ENCODE results near the gene ABI3. TPM values are rescaled to one million over a fixed set of nuclear protein-coding genes. Genes with fewer than 3 reads are reported as not detected.

The ABI3 gene
- total RNA-seq, 2 experiments from 2014 or later: 18.7 to 18.9 TPM

- DNase-seq: no peak
- Mint-ChIP-seq H3K4me3 (no peak overlapping the region), H3K27ac (no peak overlapping the region), H3K4me1 (ENCODE audit: low read depth) (no peaks in the 10 kb centered on the region), H3K27me3 (ENCODE audit: low read depth) (peaks cover under 1% of the 10 kb centered on the region), H3K9me3 (no peaks in the 10 kb centered on the region), H3K36me3 (ENCODE audit: low read depth) (no peaks in the 10 kb centered on the region)
- CTCF ChIA-PET: interaction anchor here (0.6 kb wide), 2 partner anchors 71 to 273 kb away, joined by 3 to 4 read pairs; no protein-coding TSS in a partner anchor
- intact Hi-C loops (cut with micrococcal nuclease): no loop called here
Measured at GRCh38 chr17:49241692-49242397, 31.3 kb downstream of the ABI3 start.

- intact Hi-C loops (cut with micrococcal nuclease): no loop called here
- CTCF ChIA-PET: no interaction called here
- peaks cover 4% of the 10 kb centered on the region for H3K27me3 Mint-ChIP-seq (ENCODE audit: low read depth)
Measured at GRCh38 chr17:49242813-49243212, 32.3 kb downstream of the ABI3 start.

GRCh38 chr17:49244839-49245238, 34.3 kb downstream of the ABI3 start:
- CTCF ChIA-PET: interaction anchor here (1.1 kb wide), 1 partner anchor 65 kb away, joined by 3 read pairs; no protein-coding TSS in a partner anchor
- no peaks in the 10 kb centered on the region for H3K9me3 Mint-ChIP-seq
- H3K36me3 Mint-ChIP-seq (ENCODE audit: low read depth): no peaks in the 10 kb centered on the region
- H3K27me3 Mint-ChIP-seq (ENCODE audit: low read depth): peaks cover 7% of the 10 kb centered on the region
- no peak overlapping the region for H3K4me3 Mint-ChIP-seq
- intact Hi-C loops (cut with micrococcal nuclease): no loop called here
- DNase-seq: no peak
- no peaks in the 10 kb centered on the region for H3K4me1 Mint-ChIP-seq (ENCODE audit: low read depth)
- H3K27ac Mint-ChIP-seq: no peak overlapping the region

More at GRCh38 chr17:49242813-49243212, 32.3 kb downstream of the ABI3 start:
- Mint-ChIP-seq H3K27ac (no peak overlapping the region), H3K36me3 (ENCODE audit: low read depth) (no peaks in the 10 kb centered on the region), H3K4me1 (ENCODE audit: low read depth) (no peaks in the 10 kb centered on the region), H3K4me3 (no peak overlapping the region), H3K9me3 (no peaks in the 10 kb centered on the region)
- no peak for DNase-seq

GRCh38 chr17:49247944-49248343, 37.4 kb downstream of the ABI3 start:
- Mint-ChIP-seq H3K4me1 (ENCODE audit: low read depth) (no peaks in the 10 kb centered on the region), H3K36me3 (ENCODE audit: low read depth) (no peaks in the 10 kb centered on the region), H3K27ac (no peak overlapping the region), H3K27me3 (ENCODE audit: low read depth) (peaks cover 7% of the 10 kb centered on the region), H3K4me3 (no peak overlapping the region), H3K9me3 (no peaks in the 10 kb centered on the region)
- intact Hi-C loops (cut with micrococcal nuclease): no loop called here
- CTCF ChIA-PET: no interaction called here
- no peak for DNase-seq

GRCh38 chr17:49249292-49249794, 38.8 kb downstream of the ABI3 start:
- intact Hi-C loops (cut with micrococcal nuclease): no loop called here
- Mint-ChIP-seq H3K4me1 (ENCODE audit: low read depth) (no peaks in the 10 kb centered on the region), H3K9me3 (no peaks in the 10 kb centered on the region), H3K4me3 (no peak overlapping the region), H3K36me3 (ENCODE audit: low read depth) (no peaks in the 10 kb centered on the region), H3K27ac (no peak overlapping the region), H3K27me3 (ENCODE audit: low read depth) (peaks cover 7% of the 10 kb centered on the region)
- CTCF ChIA-PET: interaction anchor here (0.7 kb wide), 1 partner anchor 102 kb away, joined by 8 read pairs; no protein-coding TSS in a partner anchor
- no peak for DNase-seq

- no peak for DNase-seq
- H3K27me3 Mint-ChIP-seq (ENCODE audit: low read depth): peaks cover 7% of the 10 kb centered on the region
- no peaks in the 10 kb centered on the region for H3K9me3 Mint-ChIP-seq
- H3K4me1 Mint-ChIP-seq (ENCODE audit: low read depth): no peaks in the 10 kb centered on the region
- H3K27ac Mint-ChIP-seq: no peak overlapping the region
- no peak overlapping the region for H3K4me3 Mint-ChIP-seq
- intact Hi-C loops (cut with micrococcal nuclease): no loop called here
- H3K36me3 Mint-ChIP-seq (ENCODE audit: low read depth): no peaks in the 10 kb centered on the region
- CTCF ChIA-PET: no interaction called here
Measured at GRCh38 chr17:49249890-49250522, 39.5 kb downstream of the ABI3 start.

GRCh38 chr17:49252148-49252695, 41.7 kb downstream of the ABI3 start:
- no peaks in the 10 kb centered on the region for H3K36me3 Mint-ChIP-seq (ENCODE audit: low read depth)
- no peaks in the 10 kb centered on the region for H3K9me3 Mint-ChIP-seq
- intact Hi-C loops (cut with micrococcal nuclease): no loop called here
- DNase-seq: no peak
- peaks cover 4% of the 10 kb centered on the region for H3K27me3 Mint-ChIP-seq (ENCODE audit: low read depth)
- no peaks in the 10 kb centered on the region for H3K4me1 Mint-ChIP-seq (ENCODE audit: low read depth)
- CTCF ChIA-PET: no interaction called here
- no peak overlapping the region for H3K4me3 Mint-ChIP-seq
- H3K27ac Mint-ChIP-seq: no peak overlapping the region

- CTCF ChIA-PET: interaction anchor here (0.6 to 1.2 kb wide), 2 partner anchors 74 to 93 kb away, joined by 4 to 5 read pairs; no protein-coding TSS in a partner anchor
Measured at GRCh38 chr17:49254066-49254465, 43.6 kb downstream of the ABI3 start.

GRCh38 chr17:49255125-49255524, 44.6 kb downstream of the ABI3 start:
- CTCF ChIA-PET: interaction anchor here (1.0 kb wide), 1 partner anchor 12 kb away, joined by 3 read pairs; no protein-coding TSS in a partner anchor

More at GRCh38 chr17:49254066-49254465, 43.6 kb downstream of the ABI3 start:
- no peak for DNase-seq
- no peaks in the 10 kb centered on the region for H3K9me3 Mint-ChIP-seq
- no peaks in the 10 kb centered on the region for H3K4me1 Mint-ChIP-seq (ENCODE audit: low read depth)
- intact Hi-C loops (cut with micrococcal nuclease): no loop called here
- H3K27me3 Mint-ChIP-seq (ENCODE audit: low read depth): no peaks in the 10 kb centered on the region
- H3K27ac Mint-ChIP-seq: no peak overlapping the region
- H3K4me3 Mint-ChIP-seq: no peak overlapping the region
- no peaks in the 10 kb centered on the region for H3K36me3 Mint-ChIP-seq (ENCODE audit: low read depth)

GRCh38 chr17:49258394-49258793, 47.9 kb downstream of the ABI3 start:
- no peak overlapping the region for H3K27ac Mint-ChIP-seq
- intact Hi-C loops (cut with micrococcal nuclease): no loop called here
- CTCF ChIA-PET: interaction anchor here (0.6 to 3.3 kb wide), 6 partner anchors 31 to 440 kb away, joined by 3 to 9 read pairs (median 3); no protein-coding TSS in a partner anchor
- H3K27me3 Mint-ChIP-seq (ENCODE audit: low read depth): no peaks in the 10 kb centered on the region
- no peak for DNase-seq
- no peaks in the 10 kb centered on the region for H3K36me3 Mint-ChIP-seq (ENCODE audit: low read depth)
- no peak overlapping the region for H3K4me3 Mint-ChIP-seq
- peaks cover 13% of the 10 kb centered on the region for H3K4me1 Mint-ChIP-seq (ENCODE audit: low read depth)
- H3K9me3 Mint-ChIP-seq: no peaks in the 10 kb centered on the region

More at GRCh38 chr17:49255125-49255524, 44.6 kb downstream of the ABI3 start:
- intact Hi-C loops (cut with micrococcal nuclease): no loop called here
- Mint-ChIP-seq H3K4me1 (ENCODE audit: low read depth) (peaks cover 8% of the 10 kb centered on the region), H3K27ac (no peak overlapping the region), H3K4me3 (no peak overlapping the region), H3K36me3 (ENCODE audit: low read depth) (no peaks in the 10 kb centered on the region), H3K9me3 (no peaks in the 10 kb centered on the region), H3K27me3 (ENCODE audit: low read depth) (no peaks in the 10 kb centered on the region)
- DNase-seq: no peak

GRCh38 chr17:49259663-49260010, 49.1 kb downstream of the ABI3 start:
- Mint-ChIP-seq H3K36me3 (ENCODE audit: low read depth) (no peaks in the 10 kb centered on the region), H3K4me3 (peak overlapping the region; percentile 78), H3K9me3 (no peaks in the 10 kb centered on the region), H3K4me1 (ENCODE audit: low read depth) (peaks cover 13% of the 10 kb centered on the region), H3K27ac (no peak overlapping the region), H3K27me3 (ENCODE audit: low read depth) (no peaks in the 10 kb centered on the region)
- intact Hi-C loops (cut with micrococcal nuclease): no loop called here
- DNase-seq: no peak
- CTCF ChIA-PET: interaction anchor here (0.7 to 3.3 kb wide), 4 partner anchors 31 to 128 kb away, joined by 3 to 9 read pairs (median 4); no protein-coding TSS in a partner anchor

- DNase-seq: peak; percentile 60
- Mint-ChIP-seq H3K9me3 (no peaks in the 10 kb centered on the region), H3K4me1 (ENCODE audit: low read depth) (peaks cover 13% of the 10 kb centered on the region), H3K27me3 (ENCODE audit: low read depth) (no peaks in the 10 kb centered on the region), H3K36me3 (ENCODE audit: low read depth) (no peaks in the 10 kb centered on the region), H3K27ac (peak overlapping the region; percentile 46), H3K4me3 (peak overlapping the region; percentile 79)
- CTCF ChIA-PET: interaction anchor here (0.6 to 3.3 kb wide), 4 partner anchors 31 to 158 kb away, joined by 3 to 9 read pairs (median 4); no protein-coding TSS in a partner anchor
- intact Hi-C loops (cut with micrococcal nuclease): no loop called here
Measured at GRCh38 chr17:49260011-49260816, 49.7 kb downstream of the ABI3 start.
